Measurements from ENCODE around the gene NOTCH3.

Gene NOTCH3

GRCh38 chr19:15236886-15237285, 36.1 kb upstream of the NOTCH3 start:
- no peak for DNase-seq (ENCODE audit: low read depth)

GRCh38 chr19:15235781-15236180, 35.0 kb upstream of the NOTCH3 start:
- no peak for DNase-seq (ENCODE audit: low read depth)

- DNase-seq (ENCODE audit: low read depth) = no peak
Measured at GRCh38 chr19:15234431-15235130, 33.8 kb upstream of the NOTCH3 start.

- DNase-seq (ENCODE audit: low read depth) = no peak
Measured at GRCh38 chr19:15231271-15231670, 30.5 kb upstream of the NOTCH3 start.

GRCh38 chr19:15227261-15227660, 26.5 kb upstream of the NOTCH3 start:
- no peak for DNase-seq (ENCODE audit: low read depth)

- DNase-seq (ENCODE audit: low read depth) = no peak
Measured at GRCh38 chr19:15225760-15226159, 25.0 kb upstream of the NOTCH3 start.

- DNase-seq (ENCODE audit: low read depth) = no peak
Measured at GRCh38 chr19:15223649-15224361, 23.0 kb upstream of the NOTCH3 start.

GRCh38 chr19:15222738-15223648, 22.2 kb upstream of the NOTCH3 start:
- DNase-seq (ENCODE audit: low read depth) = peak; percentile 59

- DNase-seq (ENCODE audit: low read depth) = no peak
Measured at GRCh38 chr19:15220833-15221232, 20.0 kb upstream of the NOTCH3 start.

- no peak for DNase-seq (ENCODE audit: low read depth)
Measured at GRCh38 chr19:15218501-15218900, 17.7 kb upstream of the NOTCH3 start.

- DNase-seq (ENCODE audit: low read depth) = no peak
Measured at GRCh38 chr19:15216363-15216762, 15.6 kb upstream of the NOTCH3 start.

GRCh38 chr19:15213715-15214381, 13.1 kb upstream of the NOTCH3 start:
- DNase-seq (ENCODE audit: low read depth) = no peak

- no peak for DNase-seq (ENCODE audit: low read depth)
Measured at GRCh38 chr19:15212711-15213110, 11.9 kb upstream of the NOTCH3 start.

- DNase-seq (ENCODE audit: low read depth) = no peak
Measured at GRCh38 chr19:15210323-15210781, 9.6 kb upstream of the NOTCH3 start.

- DNase-seq (ENCODE audit: low read depth) = no peak
Measured at GRCh38 chr19:15201374-15202023, 704 bp upstream of the NOTCH3 start.

GRCh38 chr19:15199661-15200552, 888 bp downstream of the NOTCH3 start:
- DNase-seq (ENCODE audit: low read depth) = no peak

- DNase-seq (ENCODE audit: low read depth) = no peak
Measured at GRCh38 chr19:15198951-15199660, 1.7 kb downstream of the NOTCH3 start.

- DNase-seq (ENCODE audit: low read depth) = no peak
Measured at GRCh38 chr19:15197942-15198341, 2.9 kb downstream of the NOTCH3 start.

GRCh38 chr19:15197275-15197941, 3.4 kb downstream of the NOTCH3 start:
- no peak for DNase-seq (ENCODE audit: low read depth)

Measured in T follicular helper cell (primary cell).